Cardiac muscle cell (in vitro differentiated cells and primary cell): ENCODE results near the gene LGALS4. TPM values are rescaled to one million over a fixed set of nuclear protein-coding genes. Genes with fewer than 3 reads are reported as not detected.

Source experiments
- DNase-seq, 2 donors: peaks; one replicate each; pipeline versions ENCODE4 v3.0.0 to v3.0.0-alpha.2; 2010 to 2017; ENCODE audit warnings: low read depth in 1 of 2, low spot score in 1 of 2
- H3K27ac ChIP-seq: fragments of 200-600 bp; sonication (generic); 2 replicates; pipeline ENCODE4 v1.5.1; 2016
- H3K27me3 ChIP-seq: fragments of 200-600 bp; sonication (generic); 2 replicates; pipeline ENCODE4 v1.6.0; 2016; ENCODE audit warnings: control low read depth
- H3K36me3 ChIP-seq: fragments of 200-600 bp; sonication (generic); 2 replicates; pipeline ENCODE4 v1.5.1; 2016; ENCODE audit warnings: control low read depth
- H3K4me1 ChIP-seq: fragments of 200-600 bp; sonication (generic); 2 replicates; pipeline ENCODE4 v1.8.1; 2017; ENCODE audit warnings: low read depth, mild to moderate bottlenecking, mixed run types
- H3K4me3 ChIP-seq: fragments of 200-600 bp; sonication (generic); 2 replicates; pipeline ENCODE4 v1.5.1; 2016; ENCODE audit warnings: mild to moderate bottlenecking
- H3K9me3 ChIP-seq: fragments of 200-600 bp; sonication (generic); 2 replicates; pipeline ENCODE4 v1.5.1; 2017; ENCODE audit warnings: low read depth, mild to moderate bottlenecking, control low read depth
- CTCF ChIP-seq: IDR thresholded peaks from 2 replicates; pipeline ENCODE4 v1.5.1; 2012; ENCODE audit warnings: low read depth, mild to moderate bottlenecking, low read length
- polyA plus RNA-seq: library from polyadenylated mRNA; unstranded; fragments of >200 nt; fragmentation: Nextera tagmentation; extraction: Ambion mirVana; gene quantifications from 2 replicates; pipeline ENCODE4 v1.2.1, GENCODE V29; 2016
- total RNA-seq: library from RNA; depleted of rRNA; stranded (reverse); fragments of >200 nt; gene quantifications from 2 replicates; pipeline ENCODE4 v1.2.3, GENCODE V29; 2016

Gene LGALS4
- total and polyA plus RNA-seq, 2 experiments from 2014 or later = 0.50 to 1.0 TPM

- Histone ChIP-seq H3K4me1 (peaks cover 4% of the 10 kb centered on the region), H3K9me3 (no peaks in the 10 kb centered on the region), H3K4me3 (no peak overlapping the region), H3K36me3 (peaks cover 53% of the 10 kb centered on the region), H3K27me3 (no peaks in the 10 kb centered on the region), H3K27ac (peak overlapping the region; percentile 61)
- DNase-seq = no peak
- no peak for TF ChIP-seq CTCF
Measured at GRCh38 chr19:38836159-38836982, 23.6 kb upstream of the LGALS4 start.

- Histone ChIP-seq H3K27me3 (no peaks in the 10 kb centered on the region), H3K9me3 (no peaks in the 10 kb centered on the region), H3K27ac (no peak overlapping the region), H3K4me1 (peaks cover 9% of the 10 kb centered on the region), H3K4me3 (no peak overlapping the region), H3K36me3 (peaks cover 45% of the 10 kb centered on the region)
- no peak for DNase-seq
- no peak for TF ChIP-seq CTCF
Measured at GRCh38 chr19:38834590-38834989, 21.8 kb upstream of the LGALS4 start.

GRCh38 chr19:38834104-38834490 is 21.4 kb upstream of the LGALS4 start:
- no peaks in the 10 kb centered on the region for H3K9me3 ChIP-seq
- H3K36me3 ChIP-seq = peaks cover 42% of the 10 kb centered on the region
- H3K27ac ChIP-seq = no peak overlapping the region
- TF ChIP-seq CTCF = no peak
- DNase-seq = no peak
- no peaks in the 10 kb centered on the region for H3K27me3 ChIP-seq
- H3K4me3 ChIP-seq = no peak overlapping the region
- peaks cover 9% of the 10 kb centered on the region for H3K4me1 ChIP-seq

GRCh38 chr19:38833092-38833425 is 20.3 kb upstream of the LGALS4 start:
- Histone ChIP-seq H3K36me3 (peaks cover 34% of the 10 kb centered on the region), H3K4me3 (no peak overlapping the region), H3K4me1 (peaks cover 9% of the 10 kb centered on the region), H3K9me3 (no peaks in the 10 kb centered on the region), H3K27ac (no peak overlapping the region), H3K27me3 (no peaks in the 10 kb centered on the region)
- DNase-seq = no peak
- no peak for TF ChIP-seq CTCF

- H3K4me3 ChIP-seq = peak overlapping the region; percentile 56
- peaks cover 9% of the 10 kb centered on the region for H3K4me1 ChIP-seq
- DNase-seq = peak; percentile 60 to 96
- H3K9me3 ChIP-seq = no peaks in the 10 kb centered on the region
- no peaks in the 10 kb centered on the region for H3K27me3 ChIP-seq
- peak overlapping the region; percentile 68 for H3K27ac ChIP-seq
- H3K36me3 ChIP-seq = peaks cover 20% of the 10 kb centered on the region
- no peak for TF ChIP-seq CTCF
Measured at GRCh38 chr19:38831142-38831605, 18.4 kb upstream of the LGALS4 start.
